HepG2 (cell line): Measurements from ENCODE around the gene VEGFB. TPM values are rescaled to one million over a fixed set of nuclear protein-coding genes. Genes with fewer than 3 reads are reported as not detected.

ENCODE experiments used
- SSRP1 ChIP-seq: IDR thresholded peaks from 2 replicates; pipeline ENCODE4 v1.6.1; 2016; ENCODE audit warnings: control low read depth
- polyA plus RNA-seq, 8 experiments: library from polyadenylated mRNA; depleted of rRNA in 3 of 8; stranded (reverse) in 7 of 8; unstranded in 1 of 8; fragments of >200 nt; fragmentation: Illumina TruSeq in 4 of 8; extraction: Trizol in 4 of 8; gene quantifications; 2 replicates each; pipeline versions ENCODE4 v1.2.1 to v1.2.3, GENCODE V29; 2011 to 2016; ENCODE audit warnings: low read depth in 4 of 8, missing spikeins in 1 of 8, mixed read lengths in 1 of 8; ENCODE audit not compliant: insufficient read depth in 1 of 8
- total RNA-seq, 5 experiments: library from RNA; depleted of rRNA; stranded (reverse); fragments of >200 nt; fragmentation: Illumina TruSeq; extraction: Trizol; gene quantifications; 2 replicates each; pipeline ENCODE4 v1.2.3, GENCODE V29; 2016; ENCODE audit warnings: low read depth in 1 of 5
- TF ChIP-seq, protein P1 (sequence below): sonication (generic); formaldehyde crosslinking; IDR thresholded peaks from 2 replicates; pipeline ENCODE4 v1.5.1; 2020; ENCODE audit warnings: mild to moderate bottlenecking, missing genetic modification reagents, moderate library complexity
- TF ChIP-seq, protein P2 (sequence below): sonication (generic); formaldehyde crosslinking; IDR thresholded peaks from 2 replicates; pipeline ENCODE4 v1.9.0; 2021; ENCODE audit warnings: missing genetic modification reagents, borderline replicate concordance
- TF ChIP-seq, protein P3 (sequence below): sonication (generic); formaldehyde crosslinking; IDR thresholded peaks from 2 replicates; pipeline ENCODE4 v1.4.0; 2020; ENCODE audit warnings: missing genetic modification reagents
- TF ChIP-seq, protein P4 (sequence below): sonication (generic); formaldehyde crosslinking; IDR thresholded peaks from 2 replicates; pipeline ENCODE4 v1.5.0; 2020; ENCODE audit warnings: mild to moderate bottlenecking, low read depth, missing genetic modification reagents, borderline replicate concordance

The VEGFB gene
- total and polyA plus RNA-seq, 2 of the 13 experiments (the other 11 are each of a cell fraction or from before 2014, with no cell fraction given): 9.0 to 11.3 TPM

DNA sequence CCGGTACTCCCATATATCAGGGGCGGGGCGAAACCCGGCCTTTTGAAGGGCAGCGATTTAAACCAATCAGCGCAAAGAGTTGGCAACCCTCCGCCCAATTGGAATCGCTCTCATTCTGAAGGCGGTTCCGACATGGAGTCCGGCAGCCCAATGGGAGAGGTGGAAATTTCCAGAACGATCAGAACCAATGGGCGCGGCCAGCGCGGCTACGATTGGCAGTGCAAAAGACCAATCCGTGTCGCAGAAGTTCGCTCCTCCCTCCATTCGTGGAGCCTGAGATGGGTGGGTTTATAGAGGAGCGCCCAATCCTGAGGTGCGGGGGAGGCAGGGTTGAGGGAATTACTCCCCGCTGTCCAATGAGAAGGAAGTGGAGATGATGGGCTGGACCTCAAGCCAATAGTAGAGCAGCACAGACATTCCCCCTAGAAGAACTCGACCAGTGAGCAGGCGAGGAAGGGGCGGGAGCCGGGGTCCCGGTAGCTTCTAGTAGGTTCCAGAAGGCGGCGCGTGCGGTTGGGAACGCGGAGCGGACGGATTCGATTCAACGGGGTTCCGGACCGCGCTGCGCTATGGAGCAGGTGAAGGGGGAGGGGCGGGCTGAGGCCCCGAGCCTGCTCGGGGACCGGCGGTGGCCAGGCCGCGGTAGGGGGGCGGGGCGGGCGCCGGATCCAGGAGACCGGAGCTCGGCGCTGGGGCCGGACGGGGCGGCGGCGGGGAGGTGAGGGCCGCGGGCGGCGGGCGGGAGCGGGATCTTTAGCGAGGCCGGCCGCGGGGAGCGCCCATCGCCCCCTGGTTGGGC, 48.5 kb upstream of the VEGFB start, which contains the start of gene STIP1 (continued):
- TF ChIP-seq, protein P1, sequence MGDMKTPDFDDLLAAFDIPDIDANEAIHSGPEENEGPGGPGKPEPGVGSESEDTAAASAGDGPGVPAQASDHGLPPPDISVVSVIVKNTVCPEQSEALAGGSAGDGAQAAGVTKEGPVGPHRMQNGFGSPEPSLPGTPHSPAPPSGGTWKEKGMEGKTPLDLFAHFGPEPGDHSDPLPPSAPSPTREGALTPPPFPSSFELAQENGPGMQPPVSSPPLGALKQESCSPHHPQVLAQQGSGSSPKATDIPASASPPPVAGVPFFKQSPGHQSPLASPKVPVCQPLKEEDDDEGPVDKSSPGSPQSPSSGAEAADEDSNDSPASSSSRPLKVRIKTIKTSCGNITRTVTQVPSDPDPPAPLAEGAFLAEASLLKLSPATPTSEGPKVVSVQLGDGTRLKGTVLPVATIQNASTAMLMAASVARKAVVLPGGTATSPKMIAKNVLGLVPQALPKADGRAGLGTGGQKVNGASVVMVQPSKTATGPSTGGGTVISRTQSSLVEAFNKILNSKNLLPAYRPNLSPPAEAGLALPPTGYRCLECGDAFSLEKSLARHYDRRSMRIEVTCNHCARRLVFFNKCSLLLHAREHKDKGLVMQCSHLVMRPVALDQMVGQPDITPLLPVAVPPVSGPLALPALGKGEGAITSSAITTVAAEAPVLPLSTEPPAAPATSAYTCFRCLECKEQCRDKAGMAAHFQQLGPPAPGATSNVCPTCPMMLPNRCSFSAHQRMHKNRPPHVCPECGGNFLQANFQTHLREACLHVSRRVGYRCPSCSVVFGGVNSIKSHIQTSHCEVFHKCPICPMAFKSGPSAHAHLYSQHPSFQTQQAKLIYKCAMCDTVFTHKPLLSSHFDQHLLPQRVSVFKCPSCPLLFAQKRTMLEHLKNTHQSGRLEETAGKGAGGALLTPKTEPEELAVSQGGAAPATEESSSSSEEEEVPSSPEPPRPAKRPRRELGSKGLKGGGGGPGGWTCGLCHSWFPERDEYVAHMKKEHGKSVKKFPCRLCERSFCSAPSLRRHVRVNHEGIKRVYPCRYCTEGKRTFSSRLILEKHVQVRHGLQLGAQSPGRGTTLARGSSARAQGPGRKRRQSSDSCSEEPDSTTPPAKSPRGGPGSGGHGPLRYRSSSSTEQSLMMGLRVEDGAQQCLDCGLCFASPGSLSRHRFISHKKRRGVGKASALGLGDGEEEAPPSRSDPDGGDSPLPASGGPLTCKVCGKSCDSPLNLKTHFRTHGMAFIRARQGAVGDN (CRISPR knock-in tag): peak; percentile 68; the same call in 1 of the 2 replicates
- no peak for TF ChIP-seq SSRP1 (CRISPR knock-in tag)
- TF ChIP-seq, protein P2, sequence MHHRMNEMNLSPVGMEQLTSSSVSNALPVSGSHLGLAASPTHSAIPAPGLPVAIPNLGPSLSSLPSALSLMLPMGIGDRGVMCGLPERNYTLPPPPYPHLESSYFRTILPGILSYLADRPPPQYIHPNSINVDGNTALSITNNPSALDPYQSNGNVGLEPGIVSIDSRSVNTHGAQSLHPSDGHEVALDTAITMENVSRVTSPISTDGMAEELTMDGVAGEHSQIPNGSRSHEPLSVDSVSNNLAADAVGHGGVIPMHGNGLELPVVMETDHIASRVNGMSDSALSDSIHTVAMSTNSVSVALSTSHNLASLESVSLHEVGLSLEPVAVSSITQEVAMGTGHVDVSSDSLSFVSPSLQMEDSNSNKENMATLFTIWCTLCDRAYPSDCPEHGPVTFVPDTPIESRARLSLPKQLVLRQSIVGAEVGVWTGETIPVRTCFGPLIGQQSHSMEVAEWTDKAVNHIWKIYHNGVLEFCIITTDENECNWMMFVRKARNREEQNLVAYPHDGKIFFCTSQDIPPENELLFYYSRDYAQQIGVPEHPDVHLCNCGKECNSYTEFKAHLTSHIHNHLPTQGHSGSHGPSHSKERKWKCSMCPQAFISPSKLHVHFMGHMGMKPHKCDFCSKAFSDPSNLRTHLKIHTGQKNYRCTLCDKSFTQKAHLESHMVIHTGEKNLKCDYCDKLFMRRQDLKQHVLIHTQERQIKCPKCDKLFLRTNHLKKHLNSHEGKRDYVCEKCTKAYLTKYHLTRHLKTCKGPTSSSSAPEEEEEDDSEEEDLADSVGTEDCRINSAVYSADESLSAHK (CRISPR knock-in tag): no peak
- TF ChIP-seq, protein P3, sequence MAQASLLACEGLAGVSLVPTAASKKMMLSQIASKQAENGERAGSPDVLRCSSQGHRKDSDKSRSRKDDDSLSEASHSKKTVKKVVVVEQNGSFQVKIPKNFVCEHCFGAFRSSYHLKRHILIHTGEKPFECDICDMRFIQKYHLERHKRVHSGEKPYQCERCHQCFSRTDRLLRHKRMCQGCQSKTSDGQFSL (CRISPR knock-in tag): peak; percentile 48; the same call in 1 of the 2 replicates
- TF ChIP-seq, protein P4, sequence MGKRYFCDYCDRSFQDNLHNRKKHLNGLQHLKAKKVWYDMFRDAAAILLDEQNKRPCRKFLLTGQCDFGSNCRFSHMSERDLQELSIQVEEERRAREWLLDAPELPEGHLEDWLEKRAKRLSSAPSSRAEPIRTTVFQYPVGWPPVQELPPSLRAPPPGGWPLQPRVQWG (CRISPR knock-in tag): no peak
